Activated naive CD4-positive, alpha-beta T cell treated with anti-CD3 and anti-CD28 coated beads, Interleukin-2, amount 10 ng/mL, durations not matched to agents 7 days and 5 days (primary cell): Measurements from ENCODE around the gene ACTR1B.
"Not testable (repeated sequence)": the region's sequence is repeated elsewhere in the genome, so short reads cannot be mapped to it uniquely, and the experiment has no call there.

Source experiments
- CTCF ChIA-PET: fragments of 350-600 bp; sonication (Branson Sonifier 250); formaldehyde crosslinking; loops from one replicate; lab custom pipeline; 2021; ENCODE audit warnings: antibody characterized with exemption; lab: Charles Lee
- DNase-seq: peaks from one replicate; pipeline ENCODE4 v3.0.0-alpha.2; 2020
- H3K27ac Mint-ChIP-seq: one replicate; pipeline ENCODE4 v1.8.0; 2021; ENCODE audit warnings: mild to moderate bottlenecking, moderate library complexity, mixed read lengths
- H3K27me3 Mint-ChIP-seq: one replicate; pipeline ENCODE4 v1.8.0; 2021; ENCODE audit warnings: mild to moderate bottlenecking, mixed read lengths
- H3K36me3 Mint-ChIP-seq: one replicate; pipeline ENCODE4 v1.8.0; 2021; ENCODE audit warnings: mixed read lengths
- H3K4me1 Mint-ChIP-seq: one replicate; pipeline ENCODE4 v1.8.0; 2021; ENCODE audit warnings: mixed read lengths
- H3K4me3 Mint-ChIP-seq: one replicate; pipeline ENCODE4 v1.8.0; 2021; ENCODE audit warnings: mild to moderate bottlenecking, moderate library complexity, mixed read lengths
- H3K9me3 Mint-ChIP-seq: one replicate; pipeline ENCODE4 v1.8.0; 2021; ENCODE audit warnings: mixed read lengths

The ACTR1B gene

DNA sequence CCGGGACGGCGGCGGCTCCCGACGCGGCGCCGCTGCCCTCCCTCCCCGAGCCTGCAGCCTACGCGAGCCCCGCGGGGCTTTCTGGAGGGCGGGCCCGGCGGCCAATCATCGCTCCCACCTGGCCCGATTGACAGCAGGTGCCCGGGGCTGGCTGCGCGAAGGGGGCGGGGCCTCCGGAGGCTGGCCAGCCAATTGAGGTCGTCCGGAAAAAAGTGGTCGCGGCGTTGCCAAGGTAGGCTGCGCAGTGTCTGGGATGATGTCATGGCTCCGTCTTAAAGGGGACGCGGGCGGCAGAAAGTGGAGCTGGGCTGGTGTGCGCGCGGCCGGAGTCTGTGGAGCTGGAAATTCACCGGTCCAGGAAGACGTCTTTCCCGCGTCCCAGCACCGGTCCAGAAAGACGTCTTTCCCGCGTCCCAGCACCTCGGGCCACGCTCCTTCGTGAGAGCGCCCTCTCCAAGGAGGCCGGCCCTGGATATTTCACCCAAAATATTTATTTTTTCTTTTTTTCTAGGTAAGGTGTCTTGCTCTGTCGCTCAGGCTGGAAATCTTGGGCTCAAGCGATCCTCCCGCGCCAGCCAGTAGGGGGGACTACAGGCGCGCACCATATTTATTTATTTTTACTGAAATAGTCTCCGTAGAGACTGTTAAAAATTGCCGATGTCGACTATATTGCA, at the start of gene ACTR1B:
Gene ACTR1B, minus strand, starts transcription at position 83 of the 674 bp plus-strand sequence. CDS start 154 bp downstream, outside the sequence.
- H3K4me1 Mint-ChIP-seq, result peaks cover 36% of the 10 kb centered on the region
- CTCF ChIA-PET, result interaction anchor here (0.6 to 4.9 kb wide), 13 partner anchors 9 to 73 kb away, joined by 3 to 78 read pairs (median 4); partner anchors contain the start of genes ANKRD36B, COX5B and ZAP70
- no peaks in the 10 kb centered on the region for H3K9me3 Mint-ChIP-seq
- H3K27ac Mint-ChIP-seq, result peak within 1 kb of the TSS; percentile 98
- H3K36me3 Mint-ChIP-seq, result peaks cover 13% of the 10 kb centered on the region
- H3K4me3 Mint-ChIP-seq, result peak within 1 kb of the TSS; percentile 93
- H3K27me3 Mint-ChIP-seq, result no peaks in the 10 kb centered on the region
- peak; percentile 98 for DNase-seq

DNA sequence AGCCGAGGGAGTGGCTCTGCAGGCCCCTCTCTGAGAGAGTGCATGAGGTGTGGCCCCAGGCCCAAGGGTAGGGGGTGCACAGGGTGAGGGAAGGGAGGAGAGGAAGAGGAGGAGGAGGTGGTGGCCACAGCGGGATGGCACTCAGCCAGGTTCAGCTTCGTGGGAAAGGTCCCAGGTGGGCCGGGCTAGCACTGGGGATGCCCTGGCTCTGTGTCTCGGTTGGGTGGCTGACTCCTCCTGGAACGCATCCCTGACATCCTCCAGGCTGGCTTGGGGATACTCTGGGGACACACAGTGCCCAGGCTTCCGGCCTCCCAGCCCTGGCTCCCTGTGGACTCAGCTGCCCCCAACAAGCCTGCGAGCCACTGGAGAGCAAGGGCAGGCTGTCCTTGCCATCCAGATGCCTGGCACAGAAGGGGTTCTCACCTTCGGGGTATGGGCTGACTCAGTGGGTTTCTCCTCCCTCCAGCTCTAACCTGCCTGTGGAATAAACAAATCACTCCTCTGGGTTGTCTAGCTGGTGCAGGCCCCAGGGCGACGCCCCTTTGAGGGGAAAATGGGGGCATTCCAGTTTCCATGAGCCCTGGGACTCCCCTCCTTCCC, 49.0 kb upstream of the ACTR1B start:
- Mint-ChIP-seq H3K27me3 (peaks cover under 1% of the 10 kb centered on the region), H3K36me3 (peaks cover 41% of the 10 kb centered on the region), H3K9me3 (no peaks in the 10 kb centered on the region), H3K4me3 (peak overlapping the region; percentile 85), H3K27ac (peak overlapping the region; percentile 96), H3K4me1 (peaks cover 72% of the 10 kb centered on the region)
- CTCF ChIA-PET, result interaction anchor here (0.8 to 4.2 kb wide), 6 partner anchors 13 to 122 kb away, joined by 3 to 31 read pairs (median 10); partner anchors contain the start of gene ACTR1B
- no peak for DNase-seq

DNA sequence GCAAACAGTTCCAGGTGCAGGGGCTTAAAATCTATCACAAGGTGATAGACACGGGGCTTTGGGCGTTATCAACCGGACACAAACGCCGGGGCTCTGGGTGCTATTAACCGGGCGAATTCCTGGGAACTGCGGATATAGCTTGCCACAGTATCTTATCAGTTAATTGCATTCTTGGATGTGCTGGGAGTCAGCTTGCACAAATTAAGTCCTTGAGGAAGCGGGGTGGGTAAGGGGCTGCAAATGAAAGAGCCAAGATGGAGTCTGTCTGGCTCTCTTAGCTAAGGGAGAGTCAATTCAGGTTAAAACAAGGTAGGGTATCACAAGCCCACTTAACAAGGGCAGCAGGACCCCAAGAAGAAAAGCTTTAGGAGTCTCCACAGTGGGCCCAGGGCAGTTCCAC, 48.3 kb upstream of the ACTR1B start:
- peak overlapping the region; percentile 85 for H3K4me3 Mint-ChIP-seq
- peak overlapping the region; percentile 38 for H3K27ac Mint-ChIP-seq
- H3K4me1 Mint-ChIP-seq, result peaks cover 66% of the 10 kb centered on the region
- not testable (repeated sequence) for H3K27me3 Mint-ChIP-seq, H3K9me3 Mint-ChIP-seq
- DNase-seq, result peak; percentile 6
- peaks cover 37% of the 10 kb centered on the region for H3K36me3 Mint-ChIP-seq
- CTCF ChIA-PET, result interaction anchor here (0.8 to 4.2 kb wide), 6 partner anchors 13 to 121 kb away, joined by 3 to 31 read pairs (median 10); partner anchors contain the start of gene ACTR1B

DNA sequence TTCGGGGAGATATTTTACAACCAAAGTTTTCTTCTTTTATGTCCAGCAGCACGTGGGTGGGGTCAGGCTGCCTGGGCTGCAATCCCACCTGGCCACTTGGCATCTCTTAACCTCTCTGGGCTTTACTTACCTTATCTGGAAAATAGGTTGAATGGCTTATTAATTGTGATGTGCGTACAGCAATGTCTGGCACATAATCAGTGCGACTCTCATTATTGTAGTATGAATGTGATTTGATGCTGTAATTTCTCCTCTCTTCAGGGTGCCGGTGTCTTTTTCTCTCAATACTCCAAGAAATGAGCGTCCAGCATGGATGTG, 47.5 kb upstream of the ACTR1B start:
- Mint-ChIP-seq H3K27ac (peak overlapping the region; percentile 83), H3K9me3 (no peaks in the 10 kb centered on the region), H3K4me3 (peak overlapping the region; percentile 32), H3K4me1 (peaks cover 58% of the 10 kb centered on the region), H3K27me3 (peaks cover 13% of the 10 kb centered on the region), H3K36me3 (peaks cover 30% of the 10 kb centered on the region)
- no peak for DNase-seq
- CTCF ChIA-PET, result interaction anchor here (0.8 to 6.5 kb wide), 5 partner anchors 13 to 673 kb away, joined by 3 to 56 read pairs (median 4); no protein-coding TSS in a partner anchor

DNA sequence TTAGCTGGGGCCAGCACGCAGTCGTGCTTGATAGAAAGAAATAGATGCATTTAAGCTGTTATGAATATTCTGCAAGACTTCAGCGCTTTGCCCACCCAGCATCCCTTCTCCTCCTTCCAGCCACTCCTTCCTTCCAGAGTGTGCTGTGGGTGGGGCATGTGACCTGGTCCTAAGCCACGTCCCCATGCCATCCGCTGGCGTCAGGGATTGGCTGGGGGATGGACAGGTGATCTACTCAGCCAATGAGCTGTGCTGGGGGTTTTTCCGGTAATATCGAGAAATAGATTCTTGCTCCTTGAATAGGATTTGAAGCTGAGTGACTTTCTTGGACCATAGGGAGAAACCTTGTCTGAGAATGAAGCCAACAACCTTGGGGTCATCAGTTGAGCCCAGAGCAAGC, 44.8 kb upstream of the ACTR1B start:
- Mint-ChIP-seq H3K36me3 (peaks cover 6% of the 10 kb centered on the region), H3K9me3 (no peaks in the 10 kb centered on the region), H3K27me3 (peaks cover 13% of the 10 kb centered on the region)

DNA sequence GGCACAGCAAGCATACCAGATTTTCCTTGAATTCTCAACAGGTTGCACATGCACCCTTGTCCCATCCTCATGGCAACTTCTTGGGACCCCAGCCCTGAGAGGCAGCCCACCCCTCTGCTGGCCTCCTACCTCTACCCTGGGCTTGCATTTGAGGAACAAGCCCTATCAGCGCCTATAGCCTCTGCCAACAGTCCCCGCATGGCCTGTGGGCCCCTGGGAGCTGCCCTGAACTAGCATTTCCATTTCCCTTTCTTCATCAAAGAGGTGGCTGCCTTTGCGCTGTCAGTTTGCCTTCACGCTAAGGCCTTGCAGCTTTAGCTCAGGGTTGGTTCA, 44.2 kb upstream of the ACTR1B start:
- H3K27me3 Mint-ChIP-seq, result peaks cover 13% of the 10 kb centered on the region
- H3K27ac Mint-ChIP-seq, result no peak overlapping the region
- CTCF ChIA-PET, result interaction anchor here (0.8 to 6.5 kb wide), 8 partner anchors 10 to 117 kb away, joined by 3 to 56 read pairs (median 6); no protein-coding TSS in a partner anchor
- H3K4me1 Mint-ChIP-seq, result peaks cover 35% of the 10 kb centered on the region
- no peak overlapping the region for H3K4me3 Mint-ChIP-seq
- DNase-seq, result no peak
- no peaks in the 10 kb centered on the region for H3K9me3 Mint-ChIP-seq
- peaks cover 2% of the 10 kb centered on the region for H3K36me3 Mint-ChIP-seq

More for the DNA sequence above, 44.8 kb upstream of the ACTR1B start:
- CTCF ChIA-PET, result interaction anchor here (0.8 to 6.5 kb wide), 7 partner anchors 11 to 118 kb away, joined by 3 to 56 read pairs (median 6); no protein-coding TSS in a partner anchor
- DNase-seq, result no peak
- Mint-ChIP-seq H3K4me1 (peaks cover 40% of the 10 kb centered on the region), H3K4me3 (no peak overlapping the region), H3K27ac (no peak overlapping the region)

DNA sequence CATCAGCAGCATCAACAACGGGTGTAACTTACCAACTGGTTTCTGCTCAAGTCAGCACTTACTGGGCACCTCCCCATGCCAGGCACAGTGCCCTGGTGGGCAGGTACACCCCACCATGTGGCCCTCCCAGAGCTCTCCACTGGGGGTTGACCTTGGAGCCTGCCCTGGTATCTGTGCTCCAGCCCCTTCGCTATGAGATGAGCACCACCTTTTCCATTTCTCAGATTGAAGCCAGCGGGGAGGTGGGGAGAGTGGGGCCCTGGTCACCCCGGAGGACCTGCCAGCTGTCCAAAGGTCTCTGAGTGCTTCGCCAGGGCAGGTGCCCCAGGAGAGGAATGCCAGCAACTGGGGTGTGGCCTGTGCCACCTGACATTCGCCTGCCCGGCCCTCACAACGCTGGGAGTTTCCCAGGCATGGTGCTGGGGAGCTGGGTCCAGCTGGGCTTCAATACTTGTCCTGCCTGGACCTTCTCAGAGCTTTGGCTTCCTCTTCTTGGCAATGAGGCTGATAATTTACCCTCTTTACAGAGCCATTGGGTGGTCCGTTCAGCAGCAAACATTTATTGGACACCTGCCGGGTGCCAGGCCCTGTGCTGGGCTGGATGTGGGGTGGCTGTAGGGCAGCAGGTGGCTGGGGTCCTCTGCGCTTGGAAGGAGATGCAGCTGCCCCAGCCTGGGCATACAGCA, 43.7 kb upstream of the ACTR1B start:
- Mint-ChIP-seq H3K27ac (no peak overlapping the region), H3K4me3 (no peak overlapping the region), H3K36me3 (peaks cover 2% of the 10 kb centered on the region), H3K9me3 (no peaks in the 10 kb centered on the region), H3K4me1 (peaks cover 30% of the 10 kb centered on the region), H3K27me3 (peaks cover 13% of the 10 kb centered on the region)
- no peak for DNase-seq
- CTCF ChIA-PET, result interaction anchor here (0.8 to 6.5 kb wide), 6 partner anchors 9 to 41 kb away, joined by 3 to 56 read pairs (median 6); no protein-coding TSS in a partner anchor

DNA sequence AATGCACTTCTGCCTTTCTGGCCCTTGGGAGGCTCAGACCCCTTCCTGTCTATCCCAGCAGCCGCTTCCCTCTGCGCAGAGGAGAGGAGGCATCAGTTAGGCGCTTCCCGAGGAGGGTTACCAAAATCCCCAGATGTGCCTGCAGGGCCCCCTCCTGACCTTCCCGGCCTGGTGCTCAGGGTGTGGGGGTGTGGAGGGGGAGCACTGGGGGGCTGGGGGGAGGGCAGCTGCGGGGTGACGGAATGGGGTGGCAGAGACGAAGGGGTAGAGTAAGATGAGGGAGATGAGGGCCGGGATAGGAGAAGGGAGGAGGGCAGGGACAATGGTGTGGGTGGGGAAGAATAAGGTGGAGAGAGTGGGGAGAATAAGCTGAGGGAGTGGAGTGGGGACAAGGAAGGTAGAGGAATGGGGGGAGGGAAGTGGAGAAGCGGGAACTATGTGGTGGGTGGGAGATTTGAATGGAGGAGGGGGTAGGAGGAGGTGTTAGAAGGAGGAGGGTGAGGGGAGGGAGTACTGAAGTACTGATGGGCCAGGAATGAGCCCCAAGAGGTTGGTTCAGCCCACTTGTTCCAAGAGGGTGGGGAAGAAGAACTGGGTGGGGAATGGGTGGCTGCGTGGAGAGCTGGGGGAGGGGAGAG, 43.0 kb upstream of the ACTR1B start:
- peaks cover 13% of the 10 kb centered on the region for H3K27me3 Mint-ChIP-seq
- CTCF ChIA-PET, result interaction anchor here (0.8 to 6.5 kb wide), 6 partner anchors 9 to 43 kb away, joined by 3 to 56 read pairs (median 6); partner anchors contain the start of gene ACTR1B
- DNase-seq, result no peak
- peaks cover 2% of the 10 kb centered on the region for H3K36me3 Mint-ChIP-seq
- no peaks in the 10 kb centered on the region for H3K9me3 Mint-ChIP-seq
- H3K4me1 Mint-ChIP-seq, result peaks cover 23% of the 10 kb centered on the region
- no peak overlapping the region for H3K4me3 Mint-ChIP-seq
- no peak overlapping the region for H3K27ac Mint-ChIP-seq

DNA sequence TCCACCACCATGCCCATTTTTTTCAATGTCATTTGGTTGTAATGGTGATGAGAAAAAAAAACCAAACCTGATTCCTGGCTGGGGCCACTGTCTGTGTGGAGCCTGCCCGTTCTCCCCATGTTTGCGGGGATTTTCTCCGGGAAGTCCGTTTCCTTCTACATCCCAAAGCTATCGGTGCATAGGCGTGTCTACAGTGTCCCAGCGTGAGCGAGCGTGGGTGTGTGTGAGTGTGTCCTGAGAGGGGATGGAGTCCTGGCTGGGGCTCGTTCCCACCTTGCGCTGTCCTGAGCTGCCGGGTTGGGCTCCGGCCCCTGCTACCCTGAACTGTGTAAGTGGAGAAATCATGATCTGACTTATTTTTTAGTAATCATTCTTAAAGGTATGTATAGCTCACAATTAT, 42.3 kb upstream of the ACTR1B start:
- Mint-ChIP-seq H3K9me3 (no peaks in the 10 kb centered on the region), H3K36me3 (peaks cover 2% of the 10 kb centered on the region), H3K4me1 (peaks cover 16% of the 10 kb centered on the region), H3K27ac (no peak overlapping the region), H3K4me3 (no peak overlapping the region), H3K27me3 (peaks cover 13% of the 10 kb centered on the region)
- DNase-seq, result no peak
- CTCF ChIA-PET, result interaction anchor here (0.7 to 6.5 kb wide), 4 partner anchors 8 to 115 kb away, joined by 3 to 56 read pairs (median 4); partner anchors contain the start of gene ACTR1B

DNA sequence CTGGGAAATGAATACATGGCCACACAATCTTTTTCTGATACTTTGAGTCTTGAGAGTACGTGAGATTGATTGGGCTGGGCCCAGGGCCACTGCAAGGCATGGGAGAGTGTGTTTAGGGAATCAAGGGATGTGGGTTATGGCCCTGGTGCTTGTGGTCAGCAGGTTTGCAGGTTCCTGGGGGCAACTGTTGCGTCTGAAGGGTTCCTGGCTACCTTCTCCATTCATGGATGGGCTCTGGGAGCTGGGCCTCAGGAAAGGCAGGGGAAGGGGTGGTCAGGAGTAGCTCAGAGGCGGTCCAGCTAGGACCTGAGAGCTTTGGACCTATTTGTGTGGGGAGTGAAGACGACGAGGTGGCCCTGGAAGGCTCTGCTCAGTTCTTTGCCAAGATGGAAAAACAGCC, 41.1 kb upstream of the ACTR1B start:
- peaks cover 8% of the 10 kb centered on the region for H3K4me1 Mint-ChIP-seq
- peaks cover under 1% of the 10 kb centered on the region for H3K36me3 Mint-ChIP-seq
- CTCF ChIA-PET, result interaction anchor here (0.7 to 6.5 kb wide), 3 partner anchors 7 to 320 kb away, joined by 3 to 56 read pairs (median 3); no protein-coding TSS in a partner anchor
- no peak overlapping the region for H3K27ac Mint-ChIP-seq
- DNase-seq, result no peak
- H3K4me3 Mint-ChIP-seq, result no peak overlapping the region
- H3K27me3 Mint-ChIP-seq, result peaks cover 19% of the 10 kb centered on the region
- H3K9me3 Mint-ChIP-seq, result no peaks in the 10 kb centered on the region

DNA sequence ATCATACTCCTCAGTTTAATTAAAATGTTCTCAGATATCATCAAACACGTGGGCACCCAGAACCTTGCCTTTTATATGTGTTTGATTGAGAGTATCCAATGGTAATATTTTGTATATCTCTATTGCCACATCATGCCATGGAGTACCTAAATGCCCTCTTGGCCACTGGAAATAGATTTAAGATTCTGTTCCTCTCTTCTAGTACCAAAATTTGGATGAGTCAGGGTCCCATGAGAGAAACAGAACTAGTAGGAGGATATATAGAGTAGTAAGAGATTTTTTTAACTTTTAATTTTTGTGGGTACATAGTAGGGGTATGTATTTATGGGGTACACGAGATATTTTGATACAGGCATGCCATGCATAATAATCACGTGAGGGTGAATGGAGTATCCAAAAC, 39.9 kb upstream of the ACTR1B start:
- H3K4me3 Mint-ChIP-seq, result no peak overlapping the region
- H3K36me3 Mint-ChIP-seq, result no peaks in the 10 kb centered on the region
- CTCF ChIA-PET, result interaction anchor here (1.2 to 1.5 kb wide), 3 partner anchors 10 to 113 kb away, joined by 3 to 6 read pairs (median 4); partner anchors contain the start of gene ZAP70
- peaks cover 2% of the 10 kb centered on the region for H3K4me1 Mint-ChIP-seq
- no peak overlapping the region for H3K27ac Mint-ChIP-seq
- no peaks in the 10 kb centered on the region for H3K9me3 Mint-ChIP-seq
- no peak for DNase-seq
- peaks cover 22% of the 10 kb centered on the region for H3K27me3 Mint-ChIP-seq

DNA sequence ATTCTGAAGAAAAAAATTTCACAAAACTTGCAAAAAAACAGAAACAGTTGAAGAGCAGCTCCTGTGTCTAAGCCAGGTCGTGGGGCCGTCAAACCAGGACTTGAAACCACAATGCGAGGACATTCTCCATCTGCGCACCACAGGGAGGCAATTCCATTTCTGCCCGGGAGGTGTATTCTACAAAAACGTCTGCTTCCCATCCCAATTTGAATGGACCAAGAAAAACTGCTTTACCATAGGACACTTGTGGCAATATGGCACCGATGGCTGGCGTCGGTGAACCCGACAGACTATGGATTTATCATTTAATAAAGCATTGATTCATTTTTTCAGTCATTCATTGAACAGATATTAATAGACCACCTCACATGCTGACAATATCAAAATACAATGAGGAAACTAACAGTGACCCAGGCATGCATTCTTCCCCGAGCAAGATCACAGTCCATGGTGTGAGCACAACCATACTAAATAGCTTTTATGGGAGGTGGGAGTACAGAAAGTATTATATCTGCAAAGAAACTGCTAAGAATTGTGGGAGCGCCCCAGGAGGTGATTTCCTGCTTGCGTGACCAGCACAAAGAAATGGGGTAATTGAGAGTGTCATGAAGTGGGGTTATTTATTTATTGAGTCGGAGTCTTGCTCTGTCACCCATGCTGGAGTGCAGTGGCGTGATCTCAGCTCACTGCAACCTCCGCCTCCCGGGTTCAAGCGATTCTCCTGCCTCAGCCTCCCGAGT, 39.1 kb upstream of the ACTR1B start:
- H3K4me3 Mint-ChIP-seq, result no peak overlapping the region
- peaks cover 26% of the 10 kb centered on the region for H3K27me3 Mint-ChIP-seq
- H3K36me3 Mint-ChIP-seq, result no peaks in the 10 kb centered on the region
- no peak overlapping the region for H3K27ac Mint-ChIP-seq
- CTCF ChIA-PET, result interaction anchor here (1.1 to 1.5 kb wide), 4 partner anchors 11 to 112 kb away, joined by 3 to 6 read pairs (median 4); partner anchors contain the start of gene ZAP70
- no peaks in the 10 kb centered on the region for H3K9me3 Mint-ChIP-seq
- DNase-seq, result no peak
- H3K4me1 Mint-ChIP-seq, result peaks cover 2% of the 10 kb centered on the region
